DMS79 treated with DMSO at 0.1 percent for 48 hours (cell line): ENCODE data around the gene ZKSCAN3.
"Not testable (repeated sequence)": the region's sequence is repeated elsewhere in the genome, so short reads cannot be mapped to it uniquely, and the experiment has no call there.

Experiments
- DNase-seq: peaks from one replicate; lab custom pipeline; 2025; lab: John Stamatoyannopoulos, UW

ZKSCAN3 gene

DNA sequence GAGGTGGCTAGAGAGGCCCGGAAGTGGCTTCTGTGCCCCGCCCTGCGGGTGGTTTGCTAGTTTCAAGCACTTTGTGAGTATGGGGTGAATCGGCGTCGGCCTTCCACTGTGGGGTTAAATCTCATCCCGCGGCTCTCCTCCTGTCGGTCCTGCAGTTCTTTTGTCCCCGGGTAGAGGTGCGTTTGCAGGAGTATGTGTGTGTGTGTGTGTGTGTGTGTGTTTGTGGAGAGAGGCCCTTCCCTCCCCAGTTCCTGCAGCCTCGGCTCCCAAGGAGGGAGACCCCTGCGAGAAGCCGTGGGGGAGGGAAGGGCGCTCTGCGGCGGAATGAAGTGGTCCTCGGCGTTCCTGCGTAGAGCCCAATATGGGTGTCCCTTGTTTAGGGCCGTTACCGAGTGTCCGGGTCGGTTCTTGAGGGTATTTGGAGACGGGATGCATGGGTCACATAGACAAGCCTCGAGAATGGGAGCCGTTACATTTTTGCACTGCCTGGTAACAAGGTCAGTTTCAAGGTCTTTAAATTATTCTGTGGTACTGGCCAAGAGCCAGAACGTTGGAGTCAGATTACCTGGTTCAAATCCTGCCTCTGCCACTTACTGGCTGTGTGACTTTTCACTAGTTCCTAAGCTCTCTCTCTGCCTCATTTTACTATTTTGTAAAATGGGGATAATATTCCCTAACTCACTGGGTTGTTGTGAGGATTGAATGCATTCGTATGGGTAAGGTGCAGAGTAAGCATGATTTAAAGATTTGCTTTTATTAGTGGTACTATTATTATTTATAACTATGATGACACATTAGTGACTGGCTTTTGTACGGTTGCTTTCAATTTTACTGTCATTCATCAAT is at the start of gene ZKSCAN3:
Gene ZKSCAN3 (plus strand): TSS at position 56 of the 846 bp plus-strand sequence. CDS start 9,640 bp downstream, outside the sequence.
- peak; percentile 90 for DNase-seq

- DNase-seq: no peak
Observed at GRCh38 chr6:28303570-28303969, 46.2 kb upstream of the ZKSCAN3 start.

DNA sequence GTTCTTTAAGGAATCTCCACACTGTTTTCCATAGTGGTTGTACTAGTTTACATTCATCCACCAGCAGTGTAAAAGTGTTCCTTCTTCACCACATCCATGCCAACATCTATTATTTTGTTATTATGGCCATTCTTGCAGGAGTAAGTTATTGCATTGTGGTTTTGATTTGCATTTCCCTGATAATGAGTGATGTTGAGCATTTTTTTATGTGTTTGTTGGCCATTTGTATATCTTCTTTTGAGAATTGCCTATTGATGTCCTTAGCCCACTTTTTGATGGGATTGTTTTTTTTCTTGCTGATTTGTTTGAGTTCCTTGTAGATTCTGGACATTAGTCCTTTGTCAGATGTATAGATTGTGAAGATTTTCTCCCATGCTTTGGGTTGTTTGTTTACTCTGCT is 43.4 kb upstream of the ZKSCAN3 start:
- not testable (repeated sequence) for DNase-seq

GRCh38 chr6:28311139-28311823 is 38.5 kb upstream of the ZKSCAN3 start:
- no peak for DNase-seq

- no peak for DNase-seq
Observed at GRCh38 chr6:28312939-28313338, 36.8 kb upstream of the ZKSCAN3 start.

- no peak for DNase-seq
Observed at GRCh38 chr6:28315628-28316027, 34.1 kb upstream of the ZKSCAN3 start.

GRCh38 chr6:28317866-28318265 is 31.9 kb upstream of the ZKSCAN3 start:
- not testable (repeated sequence) for DNase-seq

GRCh38 chr6:28322661-28323060 is 27.1 kb upstream of the ZKSCAN3 start:
- no peak for DNase-seq

DNA sequence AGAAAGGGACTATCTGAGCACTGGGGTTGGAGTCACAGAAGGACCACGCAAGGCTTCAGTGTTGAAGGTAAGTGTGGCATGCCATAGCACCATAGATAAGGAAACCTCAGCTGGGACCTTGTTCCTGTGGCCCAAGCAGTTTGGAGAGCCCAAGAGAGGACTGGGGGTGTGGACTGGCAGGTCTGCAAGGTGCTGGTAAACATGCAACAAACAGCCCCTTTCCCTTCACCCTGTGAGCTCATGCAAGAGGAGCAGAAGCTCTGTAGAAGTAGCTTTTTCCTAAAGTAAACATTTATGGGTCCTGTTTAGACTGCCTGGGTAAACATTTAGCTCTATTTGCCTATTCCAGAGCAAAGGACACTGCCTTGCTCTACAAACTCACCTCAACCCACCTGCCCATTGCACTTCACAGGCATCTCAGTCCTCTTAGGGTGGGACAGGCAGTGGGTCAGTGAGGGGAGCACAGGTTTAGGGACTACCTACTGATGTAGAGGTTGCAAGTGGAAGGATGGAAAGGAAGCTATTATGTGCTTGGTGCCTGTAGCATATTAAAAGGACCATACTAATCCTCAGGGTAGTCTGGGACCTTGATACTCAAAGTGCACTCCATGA is 25.8 kb upstream of the ZKSCAN3 start:
- no peak for DNase-seq

- no peak for DNase-seq
Observed at GRCh38 chr6:28326371-28326948, 23.3 kb upstream of the ZKSCAN3 start.

GRCh38 chr6:28330041-28330440 is 19.7 kb upstream of the ZKSCAN3 start:
- no peak for DNase-seq

DNA sequence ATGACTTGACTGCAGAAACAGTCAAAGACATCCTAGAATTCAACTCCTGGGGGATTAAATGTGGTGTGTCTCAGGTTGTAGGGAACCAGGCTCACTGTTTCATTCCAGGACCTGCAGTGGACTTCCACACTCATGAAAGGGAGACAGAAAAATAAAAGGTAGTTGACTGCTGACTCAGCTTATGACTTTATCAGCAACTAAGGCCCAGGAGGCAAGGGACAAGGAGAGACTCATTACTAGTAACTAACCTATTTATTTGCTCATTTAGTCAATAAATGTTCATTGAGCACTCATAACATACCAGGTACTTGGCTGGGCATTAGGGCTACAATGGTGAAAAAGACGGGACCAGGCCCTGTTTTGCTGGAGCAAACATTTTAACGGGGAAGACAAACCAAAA is 16.7 kb upstream of the ZKSCAN3 start:
- no peak for DNase-seq

DNA sequence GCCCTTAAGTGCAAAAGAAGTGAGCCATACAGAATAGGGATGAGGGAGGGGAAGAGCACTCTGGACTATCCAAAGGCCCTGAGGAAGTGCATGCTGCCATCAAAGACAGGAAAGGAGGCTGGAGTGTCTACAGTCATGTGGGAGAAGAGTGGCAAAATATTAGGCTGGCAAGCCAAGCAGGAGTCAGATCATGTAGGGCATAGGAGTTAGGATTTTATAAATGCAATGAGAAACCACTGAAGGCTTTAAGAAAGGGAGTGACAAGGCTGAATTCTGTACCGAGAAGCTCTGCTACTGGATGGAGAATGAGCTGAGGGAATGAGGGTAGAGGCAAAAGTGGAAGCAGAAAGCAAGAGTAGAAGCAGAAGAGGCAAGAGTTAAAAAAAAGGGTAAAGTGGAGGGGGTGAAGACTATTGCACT is 16.1 kb upstream of the ZKSCAN3 start:
- DNase-seq: no peak

DNA sequence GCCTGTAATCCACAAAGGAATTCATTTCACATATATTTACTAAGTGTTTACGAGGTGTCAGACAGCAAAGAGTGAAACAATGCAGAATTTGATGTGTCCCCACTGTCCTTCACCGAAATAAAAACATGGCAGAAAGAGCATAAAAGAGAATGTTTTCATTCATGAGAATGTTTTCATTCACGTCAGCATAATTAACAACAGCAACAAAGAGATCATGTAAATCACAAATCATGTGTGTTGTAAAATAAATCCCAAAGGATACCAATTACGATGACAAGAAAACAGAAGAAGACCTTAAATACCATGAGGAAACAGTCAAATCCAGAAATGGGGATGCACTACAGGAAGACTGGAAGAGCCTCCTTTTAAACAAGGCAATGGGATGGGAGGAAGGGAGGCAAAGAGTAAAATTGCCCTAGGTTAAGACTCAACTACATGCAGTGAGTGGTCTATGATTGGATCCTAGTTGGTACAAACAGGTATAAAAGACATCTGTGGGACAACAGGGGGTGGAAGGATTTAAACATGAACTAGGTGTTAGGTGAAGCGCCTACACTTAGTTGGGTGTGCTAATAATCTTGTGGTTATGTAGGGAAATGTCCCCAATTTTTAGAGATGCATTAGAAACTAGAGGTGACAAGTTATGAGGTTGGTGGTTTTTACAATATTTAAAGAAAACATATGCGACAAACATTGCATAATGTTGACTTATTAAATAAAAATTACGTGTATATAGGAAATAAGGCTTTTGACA is 15.3 kb upstream of the ZKSCAN3 start:
- DNase-seq: no peak

- no peak for DNase-seq
Observed at GRCh38 chr6:28335040-28335563, 14.6 kb upstream of the ZKSCAN3 start.

- DNase-seq: no peak
Observed at GRCh38 chr6:28335564-28336283, 14.0 kb upstream of the ZKSCAN3 start, which contains the start of gene ZSCAN31. Gene ZSCAN31 (minus strand): TSS chr6:28336148. CDS start chr6:28329683, 6,465 bp downstream.

- DNase-seq: peak; percentile 84
Observed at GRCh38 chr6:28336284-28337120, 13.2 kb upstream of the ZKSCAN3 start.

DNA sequence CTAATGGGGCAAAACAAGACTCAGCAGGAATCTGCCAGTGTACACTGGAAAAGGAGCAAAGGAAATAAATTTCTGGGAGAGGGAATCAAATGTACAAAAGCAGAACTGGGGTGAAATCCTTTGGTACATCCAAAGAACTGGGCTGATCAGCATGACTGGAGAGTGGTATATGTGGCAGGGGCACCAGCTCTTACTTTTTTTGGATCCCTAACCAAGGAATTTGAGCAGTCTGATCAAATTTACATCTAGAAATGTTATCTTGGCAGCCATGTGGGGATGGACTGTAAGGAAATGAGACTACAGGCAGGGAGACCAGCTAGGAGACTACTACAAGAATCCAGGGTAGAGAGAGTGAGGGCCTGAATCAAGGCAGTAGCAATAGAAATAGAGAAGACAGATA is 12.6 kb upstream of the ZKSCAN3 start:
- peak; percentile 32 for DNase-seq

DNA sequence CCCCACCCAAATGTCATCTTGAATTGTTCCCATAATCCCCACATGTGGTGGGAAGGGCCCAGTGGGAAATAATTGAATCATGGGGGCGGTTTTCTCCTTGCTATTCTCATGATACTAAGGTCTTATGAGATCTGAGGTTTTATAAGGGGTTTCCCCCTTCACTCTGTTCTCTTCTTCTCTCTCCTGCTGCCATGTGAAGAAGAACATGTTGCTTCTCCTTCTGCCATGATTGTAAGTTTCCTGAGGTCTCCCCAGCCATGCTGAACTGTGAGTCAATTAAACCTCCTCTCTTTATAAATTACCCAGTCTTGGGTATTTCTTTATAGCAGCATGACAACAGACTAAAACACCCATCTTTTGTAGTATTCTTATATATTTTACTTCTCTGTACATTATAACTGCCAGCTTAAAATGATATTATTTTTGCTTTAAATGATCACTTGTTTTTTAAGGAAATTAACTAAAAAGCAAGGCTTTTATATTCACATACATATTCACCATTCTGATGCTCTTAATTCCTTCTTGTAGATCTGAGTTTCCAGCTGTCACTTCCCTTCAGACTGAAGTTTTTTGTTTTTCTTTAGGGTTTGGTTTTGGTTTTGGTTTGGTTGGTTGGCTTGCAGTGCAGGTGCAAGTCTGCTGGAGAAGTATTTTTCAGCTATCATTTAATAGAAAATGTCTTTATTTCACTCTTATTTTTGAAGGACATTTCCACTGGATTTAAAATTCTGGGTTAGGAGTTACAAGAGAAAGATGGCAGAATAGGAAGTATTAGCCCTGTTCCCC is 9.2 kb upstream of the ZKSCAN3 start:
- no peak for DNase-seq
